GM12875 (cell line): ENCODE results near the gene SPRY1.

ENCODE experiments used
- H3K4me3 ChIP-seq: one replicate; pipeline ENCODE4 v1.5.1; 2011; ENCODE audit warnings: low read depth, low read length, control low read depth
- CTCF ChIP-seq: IDR thresholded peaks from 2 replicates; pipeline ENCODE4 v1.5.1; 2011; ENCODE audit warnings: low read depth, mild to moderate bottlenecking, control low read depth, inconsistent platforms, low read length, moderate library complexity, borderline replicate concordance; ENCODE audit not compliant: insufficient read depth

SPRY1 gene

GRCh38 chr4:123379392-123379791 lies 17.2 kb upstream of the SPRY1 start:
- no peak for TF ChIP-seq CTCF
- H3K4me3 ChIP-seq, result no peak overlapping the region

GRCh38 chr4:123380728-123381716 lies 15.6 kb upstream of the SPRY1 start:
- no peak overlapping the region for H3K4me3 ChIP-seq
- TF ChIP-seq CTCF, result no peak

DNA sequence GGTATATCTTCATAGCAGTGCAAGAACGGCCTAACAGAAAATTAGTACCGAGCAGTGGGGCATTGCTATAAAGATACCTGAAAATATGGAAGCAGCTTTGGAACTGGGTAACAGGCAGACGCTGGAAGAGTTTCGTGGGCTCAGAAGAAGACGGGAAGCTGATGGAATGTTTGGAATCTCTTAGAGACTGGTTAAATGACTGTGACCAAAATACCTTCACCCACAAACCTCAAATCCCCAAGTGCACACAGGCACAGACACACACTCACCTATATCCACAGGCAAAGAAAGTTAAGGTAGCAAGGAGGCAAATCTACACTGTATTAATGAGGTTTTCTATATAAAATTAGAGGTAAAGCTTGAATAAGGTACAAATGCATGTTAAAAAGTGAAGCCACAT lies 14.6 kb upstream of the SPRY1 start:
- no peak overlapping the region for H3K4me3 ChIP-seq
- TF ChIP-seq CTCF, result no peak

DNA sequence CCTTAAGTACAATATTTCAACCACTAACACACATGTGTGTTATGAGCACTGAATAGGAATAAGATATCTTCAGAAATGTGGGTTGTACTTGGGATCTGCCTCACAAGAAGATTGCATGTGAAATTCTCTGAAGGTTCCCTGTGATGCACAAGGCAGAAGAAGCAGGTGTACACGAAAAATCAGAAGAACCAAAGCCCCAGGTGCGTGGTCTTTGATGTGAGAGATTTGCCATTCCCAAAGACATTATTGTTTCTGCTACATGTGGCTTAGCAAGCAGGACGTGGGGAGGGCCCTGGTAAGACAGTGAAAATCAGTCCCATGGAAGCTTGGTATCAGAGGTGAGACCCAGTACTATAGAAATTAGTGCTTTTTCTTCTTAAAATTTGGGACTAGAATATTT lies 13.0 kb upstream of the SPRY1 start:
- no peak for TF ChIP-seq CTCF
- H3K4me3 ChIP-seq, result no peak overlapping the region

GRCh38 chr4:123386609-123387008 lies 10.0 kb upstream of the SPRY1 start:
- TF ChIP-seq CTCF, result no peak
- no peak overlapping the region for H3K4me3 ChIP-seq

- TF ChIP-seq CTCF, result 0 out of 2 replicates have a peak, but pooled peaks have one; percentile 12
Measured at GRCh38 chr4:123390846-123391456, 5.6 kb upstream of the SPRY1 start.

More at GRCh38 chr4:123390846-123391456, 5.6 kb upstream of the SPRY1 start:
- H3K4me3 ChIP-seq, result no peak overlapping the region
